Gastrocnemius medialis (tissue), 4 donors: ENCODE measurements around the gene LILRB4.

Source experiments
- POLR2A ChIP-seq, 2 donors: fragments of 450-650 bp; IDR thresholded peaks; one replicate each; pipeline ENCODE4 v1.6.1; 2017; ENCODE audit warnings: antibody characterized with exemption in 2 of 2, mild to moderate bottlenecking in 2 of 2, moderate library complexity in 2 of 2
- TF ChIP-seq, protein P1 (sequence below), 5 experiments: fragments of 450-650 bp in 3 of 5; fragments of 200-600 bp in 2 of 5; sonication (generic) in 2 of 5; IDR thresholded peaks in 4 of 5; conservative IDR thresholded peaks in 1 of 5; 1 replicate in 4 of 5; 2 replicates in 1 of 5; pipeline ENCODE4 v1.5.1; 2016 to 2019; ENCODE audit warnings: antibody characterized with exemption in 5 of 5, mild to moderate bottlenecking in 3 of 5, moderate library complexity in 3 of 5

DNA sequence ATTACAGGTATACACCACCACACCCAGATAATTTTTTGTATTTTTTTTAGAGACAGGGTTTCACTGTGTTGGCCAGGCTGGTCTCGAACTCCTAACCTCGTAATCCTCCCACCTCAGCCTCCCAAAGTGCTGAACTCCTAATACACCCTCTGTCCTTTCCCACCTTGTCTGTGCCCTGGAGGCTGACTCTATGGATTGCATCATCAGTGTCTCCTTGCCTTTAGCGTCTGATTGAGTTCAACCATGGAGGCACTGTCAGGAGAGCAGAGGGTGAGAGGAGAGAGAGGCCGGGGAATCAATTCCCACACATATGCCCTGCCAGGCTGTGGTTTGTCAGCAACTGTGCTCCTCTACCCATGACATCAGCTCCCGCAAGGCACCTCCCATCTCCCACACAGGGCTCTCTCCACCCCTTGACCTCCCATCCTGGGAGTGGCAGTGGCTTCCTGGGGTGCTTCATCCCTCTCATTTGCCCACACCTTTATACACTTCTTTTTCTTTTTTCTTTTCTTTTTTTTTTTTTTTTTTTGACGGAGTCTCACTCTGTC is 12.6 kb upstream of the LILRB4 start:
- TF ChIP-seq, protein P1, sequence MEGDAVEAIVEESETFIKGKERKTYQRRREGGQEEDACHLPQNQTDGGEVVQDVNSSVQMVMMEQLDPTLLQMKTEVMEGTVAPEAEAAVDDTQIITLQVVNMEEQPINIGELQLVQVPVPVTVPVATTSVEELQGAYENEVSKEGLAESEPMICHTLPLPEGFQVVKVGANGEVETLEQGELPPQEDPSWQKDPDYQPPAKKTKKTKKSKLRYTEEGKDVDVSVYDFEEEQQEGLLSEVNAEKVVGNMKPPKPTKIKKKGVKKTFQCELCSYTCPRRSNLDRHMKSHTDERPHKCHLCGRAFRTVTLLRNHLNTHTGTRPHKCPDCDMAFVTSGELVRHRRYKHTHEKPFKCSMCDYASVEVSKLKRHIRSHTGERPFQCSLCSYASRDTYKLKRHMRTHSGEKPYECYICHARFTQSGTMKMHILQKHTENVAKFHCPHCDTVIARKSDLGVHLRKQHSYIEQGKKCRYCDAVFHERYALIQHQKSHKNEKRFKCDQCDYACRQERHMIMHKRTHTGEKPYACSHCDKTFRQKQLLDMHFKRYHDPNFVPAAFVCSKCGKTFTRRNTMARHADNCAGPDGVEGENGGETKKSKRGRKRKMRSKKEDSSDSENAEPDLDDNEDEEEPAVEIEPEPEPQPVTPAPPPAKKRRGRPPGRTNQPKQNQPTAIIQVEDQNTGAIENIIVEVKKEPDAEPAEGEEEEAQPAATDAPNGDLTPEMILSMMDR (IDR thresholded peaks at IDR 0.05 in 4 of 5, conservative IDR thresholded peaks at IDR 0.05 in 1 of 5): no peak
- TF ChIP-seq POLR2A (IDR thresholded peaks at IDR 0.05): no peak
